ENCODE measurements around the gene NLN.

NLN gene

DNA sequence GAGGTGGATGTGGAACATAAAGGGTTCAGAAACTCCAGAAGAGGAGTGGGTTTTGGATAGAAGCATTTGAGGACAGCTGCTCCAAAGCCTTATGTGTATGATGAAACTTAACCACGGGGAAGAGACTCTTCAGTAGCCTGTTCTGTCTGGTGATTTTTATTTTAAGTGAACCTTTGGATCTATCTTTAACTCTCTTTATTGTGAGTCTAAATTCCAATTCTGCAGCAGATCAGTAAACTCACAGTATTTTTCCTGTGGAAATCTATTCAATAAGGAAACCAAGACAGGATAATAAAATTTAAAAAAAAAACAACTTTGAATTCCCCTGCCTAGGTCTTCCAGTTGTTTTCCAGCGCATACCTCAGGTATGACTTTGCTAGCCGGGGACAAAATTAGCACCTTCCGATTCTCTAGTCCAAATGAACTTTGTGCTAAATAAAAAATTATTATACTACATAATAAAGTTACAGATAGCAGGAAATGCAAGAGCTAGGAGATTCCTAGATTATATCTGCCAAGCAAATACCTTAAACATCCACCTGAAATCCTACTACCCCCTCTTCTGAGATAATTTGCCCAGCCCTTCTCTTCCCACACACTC lies 101.9 kb downstream of the NLN start:
- TF ChIP-seq, protein P1, sequence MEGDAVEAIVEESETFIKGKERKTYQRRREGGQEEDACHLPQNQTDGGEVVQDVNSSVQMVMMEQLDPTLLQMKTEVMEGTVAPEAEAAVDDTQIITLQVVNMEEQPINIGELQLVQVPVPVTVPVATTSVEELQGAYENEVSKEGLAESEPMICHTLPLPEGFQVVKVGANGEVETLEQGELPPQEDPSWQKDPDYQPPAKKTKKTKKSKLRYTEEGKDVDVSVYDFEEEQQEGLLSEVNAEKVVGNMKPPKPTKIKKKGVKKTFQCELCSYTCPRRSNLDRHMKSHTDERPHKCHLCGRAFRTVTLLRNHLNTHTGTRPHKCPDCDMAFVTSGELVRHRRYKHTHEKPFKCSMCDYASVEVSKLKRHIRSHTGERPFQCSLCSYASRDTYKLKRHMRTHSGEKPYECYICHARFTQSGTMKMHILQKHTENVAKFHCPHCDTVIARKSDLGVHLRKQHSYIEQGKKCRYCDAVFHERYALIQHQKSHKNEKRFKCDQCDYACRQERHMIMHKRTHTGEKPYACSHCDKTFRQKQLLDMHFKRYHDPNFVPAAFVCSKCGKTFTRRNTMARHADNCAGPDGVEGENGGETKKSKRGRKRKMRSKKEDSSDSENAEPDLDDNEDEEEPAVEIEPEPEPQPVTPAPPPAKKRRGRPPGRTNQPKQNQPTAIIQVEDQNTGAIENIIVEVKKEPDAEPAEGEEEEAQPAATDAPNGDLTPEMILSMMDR (IDR thresholded peaks at IDR 0.05; ENCODE audit: control insufficient read depth, insufficient read depth, low read depth, low read length, missing control alignments), result no peak
- no peak overlapping the region for H3K4me3 ChIP-seq (ENCODE audit: control insufficient read depth, low read depth, low read length)
- no peak for DNase-seq (ENCODE audit: low read depth)

DNA sequence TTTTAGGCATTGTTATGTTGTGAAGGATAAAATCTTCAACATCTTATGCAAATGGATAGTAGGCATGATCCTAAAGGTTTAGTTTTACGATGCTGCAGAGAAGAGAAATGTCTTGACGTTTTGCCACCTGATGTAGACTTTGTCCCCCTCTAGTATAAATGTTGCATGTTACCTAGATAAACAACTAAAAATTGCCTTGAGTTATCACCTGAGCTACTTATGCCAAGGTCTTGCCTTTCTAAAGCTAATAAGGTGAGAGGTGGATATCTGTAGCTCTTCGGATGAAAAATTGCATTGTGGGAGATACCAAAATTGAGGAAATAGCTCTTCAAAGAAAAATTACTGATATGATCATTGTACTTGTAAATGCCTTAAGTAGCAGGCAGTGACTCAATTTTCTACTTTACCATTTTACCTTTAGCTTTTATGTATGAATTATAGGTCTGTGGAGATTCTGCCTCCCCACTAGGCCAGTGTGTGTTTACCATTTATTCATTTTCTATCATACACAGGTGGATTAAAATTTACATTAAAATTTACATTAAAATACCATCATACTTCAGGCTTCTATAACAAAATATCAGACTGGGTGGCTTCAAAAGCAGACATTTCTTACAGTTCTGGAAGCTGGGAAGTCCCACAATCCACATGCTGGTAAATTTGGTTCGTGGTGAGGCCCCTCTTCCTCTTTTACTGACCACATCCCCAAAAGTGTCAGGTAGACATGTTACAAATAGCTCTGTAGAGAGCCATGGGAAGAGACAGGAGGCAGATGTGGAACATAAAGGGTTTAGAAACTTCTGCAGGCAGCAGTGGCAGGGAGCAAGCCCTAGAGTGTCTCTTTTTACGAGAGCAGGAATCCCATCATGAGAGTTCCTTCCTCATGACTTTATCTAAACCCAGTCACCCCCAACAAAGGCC lies 103.7 kb downstream of the NLN start:
- TF ChIP-seq, protein P1 (IDR thresholded peaks at IDR 0.05; ENCODE audit: control insufficient read depth, insufficient read depth, low read depth, low read length, missing control alignments), result no peak
- no peak for DNase-seq (ENCODE audit: low read depth)
- no peak overlapping the region for H3K4me3 ChIP-seq (ENCODE audit: control insufficient read depth, low read depth, low read length)

DNA sequence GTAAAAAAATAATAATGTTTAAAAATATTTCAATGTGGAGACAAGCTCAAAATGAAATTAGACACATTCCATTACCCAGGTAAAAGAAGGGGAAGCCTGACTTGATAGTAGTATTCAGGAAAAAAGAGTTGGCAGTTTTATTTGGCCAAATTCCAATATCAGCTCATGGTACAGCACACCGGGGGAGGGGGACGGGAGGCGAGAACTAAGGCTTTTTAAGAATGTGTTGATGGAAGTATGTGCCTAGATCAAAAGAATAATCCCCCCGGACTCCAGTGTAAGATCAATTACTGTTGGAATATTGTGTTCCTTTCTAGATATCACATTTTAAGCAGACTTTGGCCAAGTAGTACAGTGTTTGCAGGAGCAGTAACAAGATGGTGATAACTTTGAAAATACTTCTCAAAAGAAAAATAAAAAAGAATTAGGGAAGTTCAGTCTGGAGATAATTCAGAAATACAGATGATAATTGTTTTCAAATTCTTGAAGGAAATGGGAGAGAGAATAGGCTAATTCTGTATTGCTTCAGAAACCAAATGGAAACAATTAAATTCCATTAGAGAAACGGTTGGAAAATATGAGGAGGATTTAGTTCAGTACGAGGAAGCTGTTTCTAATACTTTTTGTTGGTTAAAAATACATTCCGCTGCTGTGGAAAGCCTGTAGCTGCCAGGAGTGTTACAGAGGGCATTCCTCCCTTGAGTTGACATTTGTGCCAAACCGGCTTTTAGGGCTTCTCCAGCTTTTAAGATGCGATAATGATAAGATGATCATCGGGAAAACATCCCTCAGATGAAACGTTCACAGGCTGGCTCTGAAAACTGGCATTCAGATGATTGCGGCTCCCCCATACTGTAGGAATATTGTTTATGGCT lies 106.3 kb downstream of the NLN start:
- no peak for DNase-seq (ENCODE audit: low read depth)
- no peak overlapping the region for H3K4me3 ChIP-seq (ENCODE audit: control insufficient read depth, low read depth, low read length)
- TF ChIP-seq, protein P1 (IDR thresholded peaks at IDR 0.05; ENCODE audit: control insufficient read depth, insufficient read depth, low read depth, low read length, missing control alignments), result no peak

DNA sequence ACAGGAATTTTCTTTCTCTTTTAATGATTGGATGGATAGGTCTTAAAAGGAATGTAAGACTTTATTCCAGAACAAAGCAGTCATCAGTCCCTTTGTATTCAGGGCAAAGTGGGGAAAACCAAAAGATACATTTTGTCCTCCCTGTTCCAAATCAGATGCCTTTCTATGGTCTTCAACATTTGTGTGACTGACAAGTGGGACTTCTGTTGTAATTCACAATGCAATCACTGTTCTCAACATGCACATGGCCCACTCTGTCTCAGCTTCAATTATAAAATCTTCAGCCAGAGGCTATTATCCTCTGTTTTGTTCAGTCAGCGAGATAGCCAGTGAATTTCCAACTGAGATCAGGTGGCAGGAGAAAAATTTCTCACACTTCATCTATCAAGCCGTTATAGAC lies 108.9 kb downstream of the NLN start:
- no peak overlapping the region for H3K4me3 ChIP-seq (ENCODE audit: control insufficient read depth, low read depth, low read length)
- DNase-seq (ENCODE audit: low read depth), result no peak
- TF ChIP-seq, protein P1 (IDR thresholded peaks at IDR 0.05; ENCODE audit: control insufficient read depth, insufficient read depth, low read depth, low read length, missing control alignments), result no peak

DNA sequence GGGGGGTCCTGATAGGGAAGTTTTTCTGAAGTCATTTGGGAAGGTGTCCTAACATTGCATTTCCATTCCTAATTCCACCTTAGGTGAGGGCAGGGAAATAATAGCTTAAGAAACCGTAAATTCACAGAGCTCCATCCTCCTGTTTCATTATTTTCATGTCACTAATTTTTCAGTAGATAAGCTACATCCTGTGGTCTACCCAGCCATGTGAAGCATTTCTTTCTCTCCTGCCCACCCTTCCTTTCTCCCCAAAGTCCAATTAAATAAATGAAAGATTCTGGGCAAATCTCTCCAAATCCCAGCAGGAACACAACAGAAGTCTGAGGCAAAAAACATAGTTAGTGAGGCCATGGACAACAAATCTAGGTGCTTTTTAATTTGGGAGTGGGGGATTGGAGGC lies 109.3 kb downstream of the NLN start:
- H3K4me3 ChIP-seq (ENCODE audit: control insufficient read depth, low read depth, low read length), result no peak overlapping the region
- TF ChIP-seq, protein P1 (IDR thresholded peaks at IDR 0.05; ENCODE audit: control insufficient read depth, insufficient read depth, low read depth, low read length, missing control alignments), result no peak
- DNase-seq (ENCODE audit: low read depth), result no peak

DNA sequence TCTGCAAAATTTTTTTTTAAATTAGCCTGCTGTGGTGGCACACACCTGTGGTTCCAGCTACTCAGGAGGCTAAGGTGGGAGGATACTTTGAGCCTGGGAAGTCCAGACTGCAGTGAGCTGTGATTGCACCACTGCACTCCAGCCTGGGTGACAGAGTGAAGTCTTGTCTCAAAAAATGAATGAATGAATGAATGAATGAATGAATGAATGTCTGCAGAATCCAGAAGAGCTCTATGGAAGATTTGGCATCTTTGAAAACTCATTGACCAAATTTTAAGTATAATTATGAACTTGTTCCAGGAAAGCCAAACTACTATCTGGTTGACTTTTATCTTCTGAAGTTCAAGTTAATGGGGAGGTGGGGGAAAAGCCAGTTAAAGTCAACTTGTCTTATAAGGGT lies 110.1 kb downstream of the NLN start:
- no peak for DNase-seq (ENCODE audit: low read depth)
- H3K4me3 ChIP-seq (ENCODE audit: control insufficient read depth, low read depth, low read length), result no peak overlapping the region
- TF ChIP-seq, protein P1 (IDR thresholded peaks at IDR 0.05; ENCODE audit: control insufficient read depth, insufficient read depth, low read depth, low read length, missing control alignments), result no peak
